AG04449 (cell line): ENCODE results near the gene ITGA8.

Source experiments
- CTCF ChIA-PET: fragments of 350-600 bp; formaldehyde crosslinking; extraction: SDS; loops from one replicate; lab custom pipeline; 2021; ENCODE audit warnings: antibody characterized with exemption; lab: Yijun Ruan, JAX
- POLR2A ChIA-PET: fragments of 400-600, 350-600 bp; formaldehyde crosslinking; extraction: SDS; loops from one replicate; lab custom pipeline; 2020; ENCODE audit warnings: antibody characterized with exemption, inconsistent platforms; lab: Yijun Ruan, JAX
- DNase-seq: peaks from one replicate; pipeline ENCODE4 v3.0.0-alpha.2; 2010; ENCODE audit warnings: low read depth, low spot score
- H3K4me3 ChIP-seq: 2 replicates; pipeline ENCODE4 v1.5.1; 2011; ENCODE audit warnings: low read depth, mild to moderate bottlenecking, control low read depth, low read length
- CTCF ChIP-seq: IDR thresholded peaks from one replicate; pipeline ENCODE4 v1.5.1; 2011; ENCODE audit warnings: mild to moderate bottlenecking, moderate library complexity, low read length, control low read depth, inconsistent platforms; ENCODE audit not compliant: insufficient read depth; ENCODE audit errors: missing control alignments

ITGA8 gene

GRCh38 chr10:15739254-15739970 is 19.7 kb upstream of the ITGA8 start:
- ChIA-PET POLR2A (no interaction called here), CTCF (interaction anchor here (0.9 to 3.4 kb wide), 6 partner anchors 10 to 311 kb away, joined by 4 to 31 read pairs (median 5); partner anchors contain the start of gene ITGA8)
- no peak overlapping the region for H3K4me3 ChIP-seq
- no peak for TF ChIP-seq CTCF
- DNase-seq: no peak

GRCh38 chr10:15738270-15738925 is 18.7 kb upstream of the ITGA8 start:
- TF ChIP-seq CTCF: no peak

GRCh38 chr10:15737656-15738055 is 17.9 kb upstream of the ITGA8 start:
- no peak for DNase-seq
- ChIA-PET CTCF (interaction anchor here (1.2 to 1.3 kb wide), 2 partner anchors 13 to 18 kb away, joined by 3 to 4 read pairs; partner anchors contain the start of gene ITGA8), POLR2A (no interaction called here)
- H3K4me3 ChIP-seq: no peak overlapping the region
- TF ChIP-seq CTCF: no peak

More at GRCh38 chr10:15738270-15738925, 18.7 kb upstream of the ITGA8 start:
- POLR2A ChIA-PET: no interaction called here
- CTCF ChIA-PET: interaction anchor here (0.8 to 3.4 kb wide), 4 partner anchors 12 to 305 kb away, joined by 3 to 31 read pairs (median 6); no protein-coding TSS in a partner anchor
- no peak for DNase-seq
- no peak overlapping the region for H3K4me3 ChIP-seq

GRCh38 chr10:15735763-15736162 is 16.0 kb upstream of the ITGA8 start:
- no peak for DNase-seq
- no peak overlapping the region for H3K4me3 ChIP-seq
- ChIA-PET POLR2A (no interaction called here), CTCF (interaction anchor here (1.5 to 24.4 kb wide), 3 partner anchors 10 to 297 kb away, joined by 4 to 296 read pairs (median 7); no protein-coding TSS in a partner anchor)
- no peak for TF ChIP-seq CTCF

- CTCF ChIA-PET: interaction anchor here (1.0 to 24.4 kb wide), 6 partner anchors 11 to 301 kb away, joined by 3 to 569 read pairs (median 6); partner anchors contain the start of gene ITGA8
- DNase-seq: no peak
- POLR2A ChIA-PET: no interaction called here
- no peak overlapping the region for H3K4me3 ChIP-seq
- no peak for TF ChIP-seq CTCF
Measured at GRCh38 chr10:15730341-15730740, 10.6 kb upstream of the ITGA8 start.

GRCh38 chr10:15729890-15730289 is 10.2 kb upstream of the ITGA8 start:
- ChIA-PET POLR2A (no interaction called here), CTCF (interaction anchor here (0.7 to 24.4 kb wide), 12 partner anchors 10 to 312 kb away, joined by 3 to 569 read pairs (median 4); partner anchors contain the start of gene ITGA8)
- no peak overlapping the region for H3K4me3 ChIP-seq
- DNase-seq: no peak
- TF ChIP-seq CTCF: no peak
